BJ (cell line): Measurements from ENCODE around the gene DOCK4. TPM values are rescaled to one million over a fixed set of nuclear protein-coding genes. Genes with fewer than 3 reads are reported as not detected.

Experiments
- CTCF ChIA-PET: fragments of 350-600 bp; formaldehyde crosslinking; extraction: SDS; loops from one replicate; lab custom pipeline; 2021; ENCODE audit warnings: antibody characterized with exemption, inconsistent platforms; lab: Yijun Ruan, JAX
- POLR2A ChIA-PET: fragments of 300-600 bp; sonication (Branson Sonifier 250); formaldehyde crosslinking; extraction: SDS; loops from one replicate; lab custom pipeline; 2021; ENCODE audit warnings: antibody characterized with exemption; lab: Charles Lee
- DNase-seq: peaks from one replicate; pipeline ENCODE4 v3.0.0-alpha.2; 2011; ENCODE audit warnings: low read depth
- H3K27me3 ChIP-seq: 2 replicates; pipeline ENCODE4 v1.6.0; 2011; ENCODE audit warnings: low read length; ENCODE audit not compliant: control insufficient read depth, insufficient read depth
- H3K36me3 ChIP-seq: 2 replicates; pipeline ENCODE4 v1.5.1; 2011; ENCODE audit warnings: low read length; ENCODE audit not compliant: control insufficient read depth, insufficient read depth
- H3K4me3 ChIP-seq: 2 replicates; pipeline ENCODE4 v1.5.1; 2011; ENCODE audit warnings: low read depth, mild to moderate bottlenecking, control low read depth, low read length
- polyA plus RNA-seq: library from polyadenylated mRNA; depleted of rRNA; stranded (reverse); fragments of >200 nt; gene quantifications from 2 replicates; pipeline ENCODE4 v1.2.3, GENCODE V29; 2011
- TF ChIP-seq, protein P1 (sequence below): IDR thresholded peaks from 2 replicates; pipeline ENCODE4 v1.5.1; 2011; ENCODE audit warnings: low read depth, mild to moderate bottlenecking, control low read depth, inconsistent platforms, low read length, moderate library complexity; ENCODE audit not compliant: insufficient read depth

Gene DOCK4
- polyA plus RNA-seq, 1 experiment: 0.15 TPM

DNA sequence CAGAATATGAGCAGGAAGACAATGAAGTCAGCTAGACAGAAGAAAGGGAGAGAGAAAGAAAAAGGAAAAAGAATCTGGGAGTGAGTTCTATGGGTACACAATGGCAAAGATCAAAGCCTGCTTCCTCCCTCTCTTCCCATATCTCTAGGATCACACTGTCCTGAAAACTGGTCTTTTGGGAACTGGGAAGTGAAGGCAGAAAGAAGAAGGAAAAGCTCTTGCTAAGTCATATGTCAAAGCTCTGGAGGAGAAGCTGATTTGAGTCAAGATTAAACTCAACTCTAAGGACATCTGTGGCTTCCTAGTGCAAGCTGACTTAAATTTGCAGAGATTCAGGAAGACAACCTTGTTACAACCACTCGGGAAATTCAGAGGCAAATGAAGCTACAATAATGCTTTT lies 147.5 kb downstream of the DOCK4 start:
- CTCF ChIA-PET: no interaction called here

DNA sequence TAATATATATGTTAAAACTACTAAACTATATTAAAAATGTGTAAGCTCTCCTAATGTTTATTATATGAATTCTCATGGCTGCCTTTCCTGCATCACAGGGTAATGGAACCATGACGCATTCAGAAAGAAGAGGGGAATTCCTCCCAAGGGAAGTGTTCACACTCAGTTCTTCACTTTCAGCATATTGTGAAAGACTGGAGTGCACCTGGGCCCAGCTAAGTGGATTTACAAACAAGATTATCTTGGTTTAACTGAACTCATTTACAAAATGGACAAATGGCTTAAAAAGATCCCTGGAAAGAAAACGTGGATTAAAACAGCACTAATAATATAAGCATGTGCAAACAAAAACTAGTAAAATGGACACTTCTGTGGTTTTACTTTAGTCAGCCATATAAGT lies 149.8 kb downstream of the DOCK4 start:
- Histone ChIP-seq H3K27me3 (no peaks in the 10 kb centered on the region), H3K4me3 (no peak overlapping the region), H3K36me3 (no peaks in the 10 kb centered on the region)
- TF ChIP-seq, protein P1, sequence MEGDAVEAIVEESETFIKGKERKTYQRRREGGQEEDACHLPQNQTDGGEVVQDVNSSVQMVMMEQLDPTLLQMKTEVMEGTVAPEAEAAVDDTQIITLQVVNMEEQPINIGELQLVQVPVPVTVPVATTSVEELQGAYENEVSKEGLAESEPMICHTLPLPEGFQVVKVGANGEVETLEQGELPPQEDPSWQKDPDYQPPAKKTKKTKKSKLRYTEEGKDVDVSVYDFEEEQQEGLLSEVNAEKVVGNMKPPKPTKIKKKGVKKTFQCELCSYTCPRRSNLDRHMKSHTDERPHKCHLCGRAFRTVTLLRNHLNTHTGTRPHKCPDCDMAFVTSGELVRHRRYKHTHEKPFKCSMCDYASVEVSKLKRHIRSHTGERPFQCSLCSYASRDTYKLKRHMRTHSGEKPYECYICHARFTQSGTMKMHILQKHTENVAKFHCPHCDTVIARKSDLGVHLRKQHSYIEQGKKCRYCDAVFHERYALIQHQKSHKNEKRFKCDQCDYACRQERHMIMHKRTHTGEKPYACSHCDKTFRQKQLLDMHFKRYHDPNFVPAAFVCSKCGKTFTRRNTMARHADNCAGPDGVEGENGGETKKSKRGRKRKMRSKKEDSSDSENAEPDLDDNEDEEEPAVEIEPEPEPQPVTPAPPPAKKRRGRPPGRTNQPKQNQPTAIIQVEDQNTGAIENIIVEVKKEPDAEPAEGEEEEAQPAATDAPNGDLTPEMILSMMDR: no peak
- ChIA-PET CTCF (no interaction called here), POLR2A (no interaction called here)
- DNase-seq: no peak

More for the DNA sequence above, 147.5 kb downstream of the DOCK4 start:
- no peak for DNase-seq
- Histone ChIP-seq H3K27me3 (no peaks in the 10 kb centered on the region), H3K4me3 (no peak overlapping the region), H3K36me3 (no peaks in the 10 kb centered on the region)
- POLR2A ChIA-PET: no interaction called here
- TF ChIP-seq, protein P1: no peak

DNA sequence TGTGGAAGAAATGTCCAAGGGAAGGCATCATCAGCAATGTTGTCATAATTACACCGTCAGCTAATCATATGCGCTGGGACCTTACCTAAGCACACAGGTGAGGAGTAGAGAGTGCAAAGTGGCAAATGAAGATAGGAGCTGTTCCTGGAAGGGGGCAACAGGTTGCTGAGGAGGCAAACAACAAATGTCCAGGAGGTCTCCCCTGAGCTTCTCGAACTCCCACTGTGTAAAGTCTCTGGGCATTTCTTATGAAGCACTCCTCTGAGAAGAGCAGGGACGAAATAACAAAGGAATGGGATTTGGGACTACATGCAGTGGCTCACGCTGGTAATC lies 152.5 kb downstream of the DOCK4 start:
- H3K4me3 ChIP-seq: no peak overlapping the region
- TF ChIP-seq, protein P1: no peak
- H3K36me3 ChIP-seq: no peaks in the 10 kb centered on the region
- ChIA-PET CTCF (interaction anchor here (0.8 kb wide), 1 partner anchor 26 kb away, joined by 3 read pairs; no protein-coding TSS in a partner anchor), POLR2A (no interaction called here)
- no peak for DNase-seq
- H3K27me3 ChIP-seq: no peaks in the 10 kb centered on the region

DNA sequence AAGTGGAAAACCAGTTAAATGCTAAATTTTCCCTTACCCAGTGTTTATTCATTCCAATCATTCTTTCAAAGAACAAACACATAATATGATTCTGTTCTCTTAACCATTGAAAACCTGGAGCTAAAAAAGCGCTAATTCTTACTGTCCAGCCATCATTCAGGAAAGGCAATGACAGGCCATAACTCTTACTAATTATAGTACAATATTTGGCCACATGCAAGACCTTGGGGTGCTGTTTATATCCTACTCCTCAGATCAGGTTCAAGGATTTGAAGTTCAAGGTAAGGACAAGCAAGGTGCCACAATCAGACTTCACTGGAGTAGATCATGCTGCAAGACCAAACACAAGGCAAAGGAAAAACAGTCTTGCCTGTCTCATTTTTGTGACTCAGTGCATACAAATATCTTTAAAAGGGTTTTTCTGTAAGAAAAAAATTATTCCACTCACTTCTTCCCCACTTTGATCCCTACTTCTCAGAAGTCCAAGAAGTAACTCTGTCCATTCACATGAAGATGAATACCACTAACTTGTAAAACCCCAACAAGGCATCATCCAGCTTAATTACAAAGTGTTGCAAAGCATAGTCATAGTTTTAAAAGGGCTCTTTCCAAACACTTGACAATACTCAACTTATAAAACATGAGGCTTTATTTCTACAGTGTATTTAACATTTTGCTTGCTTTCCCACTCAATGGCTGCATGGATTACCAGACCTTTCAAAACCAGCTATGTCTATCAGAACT lies 153.0 kb downstream of the DOCK4 start:
- TF ChIP-seq, protein P1: no peak
- H3K4me3 ChIP-seq: no peak overlapping the region
- no peak for DNase-seq
- no peaks in the 10 kb centered on the region for H3K27me3 ChIP-seq
- ChIA-PET POLR2A (no interaction called here), CTCF (interaction anchor here (0.8 kb wide), 1 partner anchor 27 kb away, joined by 3 read pairs; no protein-coding TSS in a partner anchor)
- H3K36me3 ChIP-seq: no peaks in the 10 kb centered on the region

DNA sequence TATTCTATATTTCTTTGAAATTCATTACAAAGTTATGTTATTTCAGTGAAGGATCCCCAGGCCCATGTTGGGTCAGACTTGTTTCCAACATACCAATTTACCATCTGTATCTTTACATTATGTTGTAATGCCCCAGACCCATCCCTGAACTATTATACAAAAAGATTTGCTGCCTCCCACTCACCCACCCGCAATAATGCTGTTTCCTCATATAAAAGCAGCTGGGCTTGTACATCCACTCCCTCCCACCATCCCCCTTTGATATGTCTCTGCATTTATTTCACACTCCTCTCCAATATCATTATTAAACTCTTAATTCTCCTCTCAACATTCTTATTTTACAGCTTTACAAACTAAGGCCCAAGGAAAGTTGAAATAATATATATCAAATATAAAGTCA lies 153.7 kb downstream of the DOCK4 start:
- POLR2A ChIA-PET: no interaction called here
- Histone ChIP-seq H3K4me3 (no peak overlapping the region), H3K27me3 (no peaks in the 10 kb centered on the region), H3K36me3 (no peaks in the 10 kb centered on the region)
- TF ChIP-seq, protein P1: no peak
- CTCF ChIA-PET: no interaction called here
- no peak for DNase-seq
